Urinary bladder (tissue), 4 donors: Measurements from ENCODE around the gene RAB3IP. TPM values are rescaled to one million over a fixed set of nuclear protein-coding genes. Genes with fewer than 3 reads are reported as not detected.

Source experiments
- DNase-seq: peaks from one replicate; pipeline ENCODE4 v3.0.0-alpha.2; 2015; ENCODE audit errors: extremely low spot score
- H3K27ac ChIP-seq: one replicate; pipeline ENCODE4 v1.5.1; 2013; ENCODE audit warnings: low read depth, mild to moderate bottlenecking, moderate library complexity
- H3K36me3 ChIP-seq: one replicate; pipeline ENCODE4 v1.6.1; 2013; ENCODE audit warnings: mild to moderate bottlenecking, moderate library complexity; ENCODE audit not compliant: insufficient read depth
- H3K4me1 ChIP-seq: one replicate; pipeline ENCODE4 v1.6.1; 2013; ENCODE audit warnings: mild to moderate bottlenecking, moderate library complexity; ENCODE audit not compliant: insufficient read depth
- H3K4me3 ChIP-seq: one replicate; pipeline ENCODE4 v1.5.1; 2013; ENCODE audit warnings: low read depth, low read length
- WGBS: extraction: QIAGEN DNeasy Blood & Tissue Kit; methylation state at CpG from one replicate; pipeline ENCODE4 v1.1.7; 2013; 5-methylcytosine and 5-hydroxymethylcytosine counted together
- polyA plus RNA-seq: library from polyadenylated mRNA; stranded (reverse); fragments of 200-250 nt; gene quantifications from one replicate; pipeline ENCODE4 v1.2.3, GENCODE V29; 2013
- total RNA-seq: library from RNA; depleted of rRNA; stranded (reverse); fragments of >200 nt; gene quantifications from one replicate; pipeline ENCODE4 v1.2.3, GENCODE V29; 2014
- donor health status: healthy with polysubstance abuse.
- donor health status: healthy.

Gene RAB3IP, protein sequence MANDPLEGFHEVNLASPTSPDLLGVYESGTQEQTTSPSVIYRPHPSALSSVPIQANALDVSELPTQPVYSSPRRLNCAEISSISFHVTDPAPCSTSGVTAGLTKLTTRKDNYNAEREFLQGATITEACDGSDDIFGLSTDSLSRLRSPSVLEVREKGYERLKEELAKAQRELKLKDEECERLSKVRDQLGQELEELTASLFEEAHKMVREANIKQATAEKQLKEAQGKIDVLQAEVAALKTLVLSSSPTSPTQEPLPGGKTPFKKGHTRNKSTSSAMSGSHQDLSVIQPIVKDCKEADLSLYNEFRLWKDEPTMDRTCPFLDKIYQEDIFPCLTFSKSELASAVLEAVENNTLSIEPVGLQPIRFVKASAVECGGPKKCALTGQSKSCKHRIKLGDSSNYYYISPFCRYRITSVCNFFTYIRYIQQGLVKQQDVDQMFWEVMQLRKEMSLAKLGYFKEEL
- total RNA-seq, result 19.5 TPM
- 3.8 TPM for polyA plus RNA-seq

DNA sequence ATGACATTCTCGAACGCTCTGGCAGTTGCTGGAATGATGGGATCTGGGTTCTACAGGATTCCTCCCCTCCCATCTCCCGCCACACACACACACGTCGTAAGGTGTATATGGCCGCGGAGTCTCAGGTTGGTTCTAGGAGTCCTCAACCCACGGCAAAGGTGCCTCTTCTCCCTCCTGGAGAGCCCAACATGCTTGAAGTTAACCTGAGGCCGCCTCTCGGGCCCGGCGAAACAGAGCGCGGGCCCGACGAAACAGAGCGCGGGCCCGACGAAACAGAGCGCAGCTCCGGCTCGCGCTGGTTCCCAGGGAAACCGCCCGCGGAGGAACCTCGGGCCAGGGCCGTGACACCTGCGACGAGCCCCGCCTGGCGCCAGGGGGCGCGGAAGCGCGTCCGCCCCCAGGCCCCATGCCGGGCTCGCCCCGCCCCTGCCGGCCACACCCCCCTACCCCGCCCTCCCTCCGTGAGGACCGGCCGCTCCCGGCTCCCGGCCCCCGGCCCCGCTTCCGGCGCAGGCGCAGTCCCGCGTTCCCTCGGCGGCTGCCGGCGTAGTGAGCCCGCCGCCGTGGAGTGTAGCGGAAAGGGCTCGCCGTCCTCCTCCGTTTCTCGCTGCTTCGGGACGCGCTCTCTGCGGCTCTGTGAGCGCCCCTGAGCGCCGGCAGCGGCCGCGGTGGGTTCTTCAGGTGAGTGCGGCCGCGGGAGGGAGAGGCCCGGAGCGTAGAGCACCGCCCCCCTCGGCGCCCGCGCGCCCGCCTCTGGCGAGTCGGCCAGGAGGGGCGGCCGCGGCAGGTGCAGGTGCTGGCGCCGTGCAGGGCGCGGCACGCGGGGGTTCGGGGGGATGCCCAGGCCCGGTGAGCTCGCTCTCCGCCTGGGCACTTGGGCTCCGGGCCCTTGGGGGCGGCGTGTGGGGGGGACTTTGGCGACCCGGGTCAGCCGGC, at the start of gene RAB3IP:
Gene RAB3IP (plus strand): TSS at position 510 of the 936 bp plus-strand sequence. CDS start 16,549 bp downstream, outside the sequence.
- 2% methylated on average over 110 of the region's 110 CpGs for WGBS
- H3K36me3 ChIP-seq, result no peaks in the 10 kb centered on the region
- no peaks in the 10 kb centered on the region for H3K4me1 ChIP-seq
- peak within 1 kb of the TSS; percentile 88 for H3K4me3 ChIP-seq
- peak; percentile 43 for DNase-seq
- H3K27ac ChIP-seq, result peak within 1 kb of the TSS; percentile 88

DNA sequence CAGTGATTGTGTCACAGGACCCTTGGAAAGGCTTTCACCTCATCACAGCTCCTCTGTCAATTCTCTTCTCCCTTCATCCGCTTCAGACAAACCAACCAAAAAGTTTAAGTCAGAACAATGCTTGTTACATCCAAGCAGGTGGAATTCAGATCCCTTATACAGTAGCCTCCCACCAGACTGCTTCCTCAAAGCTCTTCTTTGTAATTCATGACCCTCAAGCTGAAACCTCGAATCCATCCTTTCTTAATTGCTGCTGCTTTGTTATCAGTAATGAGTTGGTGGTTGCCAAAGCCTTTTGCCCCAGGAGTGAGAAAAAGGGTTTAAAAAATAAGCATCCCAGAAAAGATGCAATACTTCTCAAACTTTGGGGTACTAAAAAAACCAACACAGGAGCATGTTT, 49.0 kb upstream of the RAB3IP start:
- Histone ChIP-seq H3K27ac (no peak overlapping the region), H3K4me3 (no peak overlapping the region), H3K36me3 (no peaks in the 10 kb centered on the region), H3K4me1 (no peaks in the 10 kb centered on the region)
- 80% methylated on average over 2 of the region's 2 CpGs for WGBS
- no peak for DNase-seq

DNA sequence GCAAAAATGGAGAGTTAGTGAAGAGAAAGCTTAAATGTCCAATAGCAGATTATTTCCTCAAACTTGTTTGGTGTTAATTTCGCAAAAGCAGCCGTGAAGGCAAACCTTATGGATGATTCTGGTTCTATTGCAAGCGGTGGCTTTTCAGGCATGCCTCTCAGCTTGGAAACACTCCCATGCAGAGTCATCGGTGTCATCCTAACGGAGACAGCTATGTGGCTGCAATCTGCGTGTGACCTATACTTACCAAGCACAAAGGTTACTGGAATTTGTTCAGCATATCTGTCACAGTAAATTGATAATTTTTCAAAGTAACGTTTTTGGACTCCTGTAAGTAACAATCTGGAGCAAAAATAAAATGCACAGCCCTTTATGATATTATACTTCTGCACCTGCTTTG, 44.5 kb upstream of the RAB3IP start:
- Histone ChIP-seq H3K27ac (no peak overlapping the region), H3K4me1 (no peaks in the 10 kb centered on the region), H3K4me3 (no peak overlapping the region), H3K36me3 (no peaks in the 10 kb centered on the region)
- WGBS, result 78% methylated on average over 7 of the region's 7 CpGs
- DNase-seq, result no peak

DNA sequence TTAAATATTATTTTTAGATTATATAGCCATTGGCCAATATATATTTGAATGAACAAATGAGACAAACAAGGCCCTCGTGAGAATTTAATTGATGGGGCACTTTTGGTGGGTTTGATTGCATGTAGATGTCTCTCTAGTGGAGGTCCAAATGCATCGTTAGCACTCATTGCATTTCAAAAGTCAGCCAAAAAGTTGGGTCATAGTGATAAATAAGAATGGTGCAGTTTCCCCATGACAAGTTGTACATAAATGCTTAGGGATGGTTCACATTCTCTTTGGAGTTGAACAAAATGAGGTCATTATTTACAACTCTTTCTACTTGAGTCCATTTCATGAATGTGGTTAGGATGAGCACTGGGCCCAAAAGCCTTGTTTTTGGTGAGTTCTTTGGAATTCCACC, 40.6 kb upstream of the RAB3IP start:
- H3K36me3 ChIP-seq, result no peaks in the 10 kb centered on the region
- no peak overlapping the region for H3K27ac ChIP-seq
- no peak for DNase-seq
- 81% methylated on average over 2 of the region's 2 CpGs for WGBS
- no peak overlapping the region for H3K4me3 ChIP-seq
- no peaks in the 10 kb centered on the region for H3K4me1 ChIP-seq

DNA sequence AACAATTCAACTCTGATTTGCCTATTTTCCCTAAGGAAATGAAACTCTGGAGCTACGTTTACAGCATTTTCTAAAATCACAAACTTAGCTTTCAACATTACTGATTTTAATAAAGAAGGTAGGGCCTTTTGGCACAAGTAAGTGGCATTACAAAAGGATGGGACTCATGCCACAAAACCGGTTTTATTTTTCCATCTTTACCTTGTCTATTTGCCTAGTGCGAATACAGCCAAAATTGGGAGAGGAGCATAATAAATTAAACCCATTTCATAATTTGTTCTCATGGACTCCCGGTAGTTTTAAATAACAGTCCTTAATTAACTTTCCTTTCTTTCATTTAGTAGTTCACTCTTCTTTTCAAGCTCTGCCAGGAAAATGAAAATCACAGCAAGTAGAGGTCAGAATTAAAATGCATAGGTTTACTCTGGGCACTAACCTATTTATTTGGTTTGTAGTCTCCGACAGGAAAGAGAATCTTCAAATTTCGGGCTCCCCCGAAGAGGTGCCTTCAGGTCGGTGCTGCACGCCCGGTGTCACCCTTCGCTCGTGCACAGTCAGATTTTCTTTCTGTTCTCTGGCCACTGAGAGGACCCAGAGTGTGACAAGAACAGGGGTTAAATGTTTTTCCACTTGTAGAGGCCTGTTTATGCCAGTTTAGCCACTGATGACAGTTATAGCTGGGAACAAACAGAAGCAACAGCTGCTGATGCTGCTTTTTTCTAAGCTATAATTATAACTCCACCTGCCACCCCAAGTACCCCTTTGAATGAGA, 39.7 kb upstream of the RAB3IP start, which contains the start of gene BEST3:
Gene BEST3 (minus strand): TSS at position 535 of the 772 bp plus-strand sequence. CDS start 1,505 bp downstream, outside the sequence.
- 88% methylated on average over 12 of the region's 12 CpGs for WGBS
- H3K4me1 ChIP-seq, result no peaks in the 10 kb centered on the region
- H3K27ac ChIP-seq, result no peak within 1 kb of the TSS
- no peak within 1 kb of the TSS for H3K4me3 ChIP-seq
- no peaks in the 10 kb centered on the region for H3K36me3 ChIP-seq
- DNase-seq, result no peak

DNA sequence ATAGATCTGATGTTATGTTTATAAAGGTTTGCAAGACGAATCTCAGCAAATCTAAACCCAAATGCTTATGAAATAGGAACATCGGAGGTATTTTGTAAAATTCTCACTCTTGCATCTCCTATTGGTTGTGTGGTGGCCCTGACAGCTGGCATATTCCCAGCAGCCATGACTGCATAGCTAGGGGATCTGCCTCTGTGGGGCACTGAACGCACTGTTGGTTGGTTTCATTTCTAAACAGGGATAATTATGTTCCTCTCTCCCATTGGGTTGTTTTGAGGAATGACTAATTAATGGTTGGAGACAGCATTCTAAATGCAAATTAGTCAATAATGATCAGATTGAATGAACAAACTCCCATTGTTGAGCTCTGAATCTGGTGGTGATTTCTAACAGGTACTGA, 36.8 kb upstream of the RAB3IP start:
- Histone ChIP-seq H3K36me3 (no peaks in the 10 kb centered on the region), H3K27ac (no peak overlapping the region), H3K4me1 (no peaks in the 10 kb centered on the region), H3K4me3 (no peak overlapping the region)
- 86% methylated on average over 3 of the region's 3 CpGs for WGBS
- DNase-seq, result no peak

DNA sequence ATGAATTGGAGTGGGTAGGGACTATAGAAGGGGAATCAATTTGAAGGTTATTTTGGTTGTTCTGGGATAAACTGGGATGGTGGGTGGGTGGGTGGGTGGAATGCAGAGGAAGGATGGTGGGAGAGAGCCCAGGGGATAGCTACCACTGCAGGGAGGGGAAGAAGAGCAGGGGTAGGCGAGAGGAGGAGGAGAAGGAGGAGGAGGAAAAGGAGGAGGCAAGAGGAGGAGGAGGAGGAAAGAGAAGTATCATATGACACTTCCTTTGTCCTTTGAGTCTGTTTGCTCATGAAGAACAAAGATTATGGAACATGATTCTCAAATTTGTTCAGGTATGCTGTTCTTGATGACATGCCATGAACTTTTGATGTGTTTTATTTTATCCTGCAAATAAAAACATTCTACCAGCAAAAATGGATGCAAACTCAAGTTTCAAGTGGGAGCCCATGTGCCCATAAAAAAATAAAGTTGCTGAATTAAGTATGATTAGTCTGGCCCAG, 35.5 kb upstream of the RAB3IP start:
- WGBS, result 53% methylated on average over 1 of the region's 1 CpG
- Histone ChIP-seq H3K4me3 (no peak overlapping the region), H3K36me3 (no peaks in the 10 kb centered on the region), H3K4me1 (no peaks in the 10 kb centered on the region), H3K27ac (no peak overlapping the region)
- no peak for DNase-seq

DNA sequence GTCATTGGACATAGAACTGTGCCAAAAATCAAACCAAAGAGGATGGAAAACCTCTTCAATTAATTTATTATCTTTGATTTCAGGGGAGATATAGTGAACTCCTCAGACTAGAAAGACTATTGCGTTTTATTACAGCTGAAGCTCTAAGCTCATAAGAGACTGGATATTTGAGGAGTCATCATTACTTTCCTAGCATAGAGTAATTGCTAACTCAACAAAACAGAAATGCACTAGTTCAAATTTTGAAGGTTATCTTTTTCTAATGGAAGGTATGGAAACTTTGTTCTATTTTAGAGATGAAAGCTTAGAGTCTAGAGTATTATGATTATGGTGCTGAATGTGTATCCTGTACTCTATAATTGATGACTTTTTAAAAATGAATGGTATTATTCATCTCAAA, 34.3 kb upstream of the RAB3IP start:
- WGBS, result 0% methylated on average over 1 of the region's 1 CpG
- DNase-seq, result no peak
- Histone ChIP-seq H3K4me1 (no peaks in the 10 kb centered on the region), H3K4me3 (no peak overlapping the region), H3K36me3 (no peaks in the 10 kb centered on the region), H3K27ac (no peak overlapping the region)

DNA sequence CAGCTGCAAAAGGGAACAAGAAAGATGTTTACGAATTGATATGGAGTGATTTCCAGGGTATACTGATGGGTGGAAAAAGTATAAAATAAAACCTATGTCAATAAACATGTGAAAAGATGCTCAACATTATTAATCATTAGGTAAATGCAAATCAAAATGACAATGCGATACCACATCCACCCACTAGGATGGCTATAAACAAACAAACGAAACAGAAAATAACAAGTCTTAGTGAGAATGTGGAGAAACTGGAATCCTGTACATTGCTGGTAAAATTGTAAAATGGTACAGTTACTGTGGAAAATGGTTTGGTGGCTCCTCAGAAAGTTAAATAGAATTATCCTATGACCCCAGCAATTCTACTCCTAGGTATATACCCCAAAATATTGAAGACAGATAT, 30.0 kb upstream of the RAB3IP start:
- H3K4me1 ChIP-seq, result no peaks in the 10 kb centered on the region
- no peak overlapping the region for H3K4me3 ChIP-seq
- DNase-seq, result no peak
- H3K36me3 ChIP-seq, result no peaks in the 10 kb centered on the region
- 95% methylated on average over 3 of the region's 3 CpGs for WGBS
- no peak overlapping the region for H3K27ac ChIP-seq

DNA sequence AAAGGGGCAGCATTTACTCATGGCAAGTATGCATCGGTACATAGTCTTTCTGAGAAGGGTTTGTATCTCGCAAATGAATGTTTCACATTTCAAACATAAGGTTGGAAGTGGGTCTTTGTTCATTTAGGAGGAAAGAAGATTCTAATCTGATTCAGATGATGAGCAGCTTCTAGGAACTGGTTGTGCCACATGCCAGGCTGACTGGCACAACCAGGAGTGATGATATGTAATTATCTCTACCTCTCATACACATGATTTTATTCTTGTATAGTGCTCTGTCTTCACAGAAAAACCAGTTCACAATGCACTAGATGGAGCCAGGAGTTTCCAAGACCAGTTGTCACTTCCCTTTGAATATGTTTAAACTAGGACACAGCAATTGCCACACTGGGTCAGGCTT, 25.8 kb upstream of the RAB3IP start:
- H3K4me3 ChIP-seq, result no peak overlapping the region
- no peak for DNase-seq
- WGBS, result 91% methylated on average over 2 of the region's 2 CpGs
- no peak overlapping the region for H3K27ac ChIP-seq
- no peaks in the 10 kb centered on the region for H3K36me3 ChIP-seq
- H3K4me1 ChIP-seq, result no peaks in the 10 kb centered on the region

DNA sequence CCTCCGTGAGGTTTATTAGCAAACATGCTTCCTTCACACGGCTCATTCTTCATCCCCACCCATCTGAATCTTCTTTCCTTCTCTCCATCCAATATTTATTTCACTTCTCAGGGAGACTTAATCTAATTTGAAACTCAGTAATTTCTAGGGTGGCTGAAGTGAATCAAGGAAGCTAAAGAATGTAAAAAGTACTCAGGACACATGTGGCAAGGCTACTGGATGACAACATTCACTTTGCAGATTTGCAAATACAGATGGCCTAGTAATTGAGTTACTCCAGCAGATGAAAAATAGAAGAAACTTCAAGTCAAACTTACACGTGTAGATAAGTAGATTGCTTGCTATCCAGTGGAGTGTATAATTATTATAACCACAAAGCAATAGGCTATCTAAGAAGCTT, 24.1 kb upstream of the RAB3IP start:
- no peak overlapping the region for H3K4me3 ChIP-seq
- 67% methylated on average over 3 of the region's 3 CpGs for WGBS
- H3K4me1 ChIP-seq, result no peaks in the 10 kb centered on the region

DNA sequence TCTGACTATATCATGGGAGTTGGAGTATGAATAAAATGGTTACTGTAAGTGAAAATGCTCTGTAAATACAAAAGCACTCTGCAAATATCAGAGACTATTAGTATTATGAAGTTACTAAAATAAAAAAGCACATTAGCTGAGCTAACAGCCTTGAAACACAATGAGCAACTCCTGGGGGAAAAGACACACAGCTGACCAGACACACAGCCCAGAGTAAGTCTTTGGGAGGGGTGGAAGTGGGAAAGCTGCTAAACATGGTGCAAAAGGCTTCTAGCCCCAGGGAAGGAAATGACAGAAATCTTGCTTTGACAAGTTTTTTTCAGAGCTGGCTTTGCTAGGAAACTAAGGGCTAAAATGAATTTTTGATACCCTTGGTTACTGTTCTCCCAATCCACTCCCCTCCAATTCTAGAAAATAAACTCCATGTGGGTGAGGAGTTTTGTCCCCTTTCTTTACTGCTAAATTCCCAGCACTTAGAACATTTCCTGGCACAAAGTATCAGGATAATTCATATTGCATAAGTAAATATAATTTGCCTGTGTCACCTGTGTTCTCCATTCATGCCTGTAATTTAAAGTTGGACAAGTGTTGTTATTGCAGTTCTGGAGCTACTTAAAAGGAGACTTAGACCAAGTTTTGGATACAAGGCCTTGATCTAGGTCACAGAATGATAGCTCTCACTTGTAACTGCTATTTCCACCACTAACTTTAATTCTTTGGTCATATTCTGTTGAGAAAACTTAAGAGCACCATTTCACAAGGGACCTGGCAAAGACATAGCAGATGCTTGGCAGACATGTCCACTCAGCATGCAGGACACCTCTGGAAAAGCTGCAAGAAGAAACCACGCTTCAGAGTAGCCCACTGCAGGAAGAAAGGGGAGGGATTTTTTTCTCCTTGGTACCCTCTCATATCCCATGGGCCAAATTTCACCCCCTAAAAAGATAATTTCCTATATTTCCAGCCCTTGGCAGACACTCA, 19.0 kb upstream of the RAB3IP start:
- H3K4me1 ChIP-seq, result no peaks in the 10 kb centered on the region
- no peak overlapping the region for H3K27ac ChIP-seq
- DNase-seq, result no peak
- H3K36me3 ChIP-seq, result no peaks in the 10 kb centered on the region
- WGBS, result 58% methylated on average over 1 of the region's 1 CpG
- no peak overlapping the region for H3K4me3 ChIP-seq

More for the DNA sequence above, 24.1 kb upstream of the RAB3IP start:
- Histone ChIP-seq H3K27ac (no peak overlapping the region), H3K36me3 (no peaks in the 10 kb centered on the region)
- no peak for DNase-seq
